ENCODE results near the gene CAMK1. TPM values are rescaled to one million over a fixed set of nuclear protein-coding genes. Genes with fewer than 3 reads are reported as not detected.

CAMK1 gene
- total and polyA plus RNA-seq, 2 of the 4 experiments (the other 2 are of a cell fraction), result 33.3 to 36.4 TPM

DNA sequence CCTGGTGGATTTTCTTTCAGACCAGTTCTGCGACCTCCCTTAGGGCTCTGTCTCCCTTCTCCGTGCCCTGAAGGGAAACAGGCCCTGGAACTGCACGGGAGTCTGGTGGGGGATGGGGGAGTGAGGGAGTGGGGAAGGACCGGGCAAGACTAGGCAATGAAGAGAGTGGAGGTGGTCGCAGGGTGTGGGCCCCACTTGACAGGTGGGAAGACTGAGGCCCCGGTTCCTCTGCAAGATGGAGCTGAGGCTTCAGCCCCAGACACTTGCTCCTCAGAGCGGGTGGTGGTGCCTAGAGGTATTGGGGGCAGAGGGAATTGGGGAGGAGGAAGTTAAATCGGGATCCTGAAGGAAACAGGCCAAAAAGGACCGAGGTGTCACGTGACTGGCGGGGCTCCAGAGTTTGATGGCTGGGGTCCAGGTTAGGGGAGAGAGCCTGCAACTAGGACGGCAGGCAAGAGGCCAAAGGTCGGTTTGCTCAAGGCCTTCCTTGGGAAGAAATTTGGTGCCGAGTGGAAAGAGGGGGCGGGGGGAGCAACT is 597 bp upstream of the CAMK1 start:
- H4K91ac ChIP-seq (ENCODE audit: insufficient read depth, low read depth, low read length), result peak overlapping the region; percentile 80
- H3K18ac ChIP-seq (ENCODE audit: low read depth, low read length), result peak overlapping the region; percentile 87
- H3K4me1 ChIP-seq (ENCODE audit: control insufficient read depth, insufficient read depth, low read length), result peaks cover 27% of the 10 kb centered on the region
- 0 out of 2 replicates have a peak, but pooled peaks cover 1% of the 10 kb centered on the region for H3K36me3 ChIP-seq (ENCODE audit: control insufficient read depth, insufficient read depth, low read length)
- H2BK20ac ChIP-seq (ENCODE audit: low read depth, low read length), result no peak overlapping the region
- H3K9ac ChIP-seq (ENCODE audit: low read depth, low read length), result peak overlapping the region; percentile 88
- peak overlapping the region; percentile 42 for H2BK5ac ChIP-seq (ENCODE audit: low read depth, low read length, poor library complexity, severe bottlenecking)
- WGBS, 2 experiments (ENCODE audit: extremely low coverage in 2 of 2, insufficient read length in 1 of 2), result no CpG with 5 or more reads among the region's 15 CpGs
- peak overlapping the region; percentile 98 for H3K4me2 ChIP-seq (ENCODE audit: low read depth, low read length)
- peak overlapping the region; percentile 54 for H3K14ac ChIP-seq (replicated peaks; ENCODE audit: low read depth, low read length)
- H2AK5ac ChIP-seq (ENCODE audit: low read depth, low read length), result peak overlapping the region; percentile 75
- DNase-seq (no peak), ATAC-seq (ENCODE audit: low read depth) (peak; percentile 2; the same call in 1 of the 2 replicates)
- H2BK15ac ChIP-seq (ENCODE audit: low read depth, low read length), result no peak overlapping the region; the same call in 2 of the 3 replicates
- no TSS peak for BruUV-seq (replicated peaks)
- H2AK9ac ChIP-seq (replicated peaks; ENCODE audit: low read depth, low read length, poor library complexity), result peak overlapping the region; percentile 87
- dilution Hi-C loops (cut with HindIII; ENCODE audit: low sequenced_read_pairs, unreplicated experiment) (no loop called here), in situ Hi-C loops (cut with MboI; ENCODE audit: low sequenced_read_pairs) (no loop called here), intact Hi-C loops (cut with micrococcal nuclease) (no loop called here)
- H3K27me3 ChIP-seq (ENCODE audit: control insufficient read depth, insufficient read depth, low read length), result no peaks in the 10 kb centered on the region
- peak overlapping the region; percentile 78 for H3K4ac ChIP-seq (ENCODE audit: low read depth, low read length)
- peak overlapping the region; percentile 68; the same call in 1 of the 2 replicates for H3K56ac ChIP-seq (ENCODE audit: extremely low read depth, insufficient read depth, low read length)
- peaks cover 27% of the 10 kb centered on the region for H3K9me1 ChIP-seq (ENCODE audit: insufficient read depth, low read length)
- H3K9me3 ChIP-seq (ENCODE audit: control insufficient read depth, insufficient read depth, low read length), result no peaks in the 10 kb centered on the region
- peak overlapping the region; percentile 39; the same call in 1 of the 2 replicates for H3K23ac ChIP-seq (ENCODE audit: low read depth, low read length)
- H3K79me1 ChIP-seq (ENCODE audit: low read depth in 1 of 2, low read length in 2 of 2), result peaks cover 16 to 43% of the 10 kb centered on the region in 2 experiments; a peak in 3 of 4 replicates
- TF ChIP-seq BHLHE40 (IDR thresholded peaks at IDR 0.05; ENCODE audit: low read depth, low read length) (peak; percentile 50; the same call in 1 of the 2 replicates), CEBPB (IDR thresholded peaks at IDR 0.05; ENCODE audit: low read depth, low read length) (no peak)
- TF ChIP-seq, protein P1, sequence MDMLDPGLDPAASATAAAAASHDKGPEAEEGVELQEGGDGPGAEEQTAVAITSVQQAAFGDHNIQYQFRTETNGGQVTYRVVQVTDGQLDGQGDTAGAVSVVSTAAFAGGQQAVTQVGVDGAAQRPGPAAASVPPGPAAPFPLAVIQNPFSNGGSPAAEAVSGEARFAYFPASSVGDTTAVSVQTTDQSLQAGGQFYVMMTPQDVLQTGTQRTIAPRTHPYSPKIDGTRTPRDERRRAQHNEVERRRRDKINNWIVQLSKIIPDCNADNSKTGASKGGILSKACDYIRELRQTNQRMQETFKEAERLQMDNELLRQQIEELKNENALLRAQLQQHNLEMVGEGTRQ (IDR thresholded peaks at IDR 0.05; ENCODE audit: low read depth, low read length), result peak; percentile 73
- ChIA-PET POLR2A (ENCODE audit: unreplicated experiment) (no interaction called here), CTCF (no interaction called here)
- peak overlapping the region; percentile 72 for H3K4me3 ChIP-seq (ENCODE audit: insufficient read depth, low read depth, low read length)
- H2BK120ac ChIP-seq (ENCODE audit: low read depth, low read length), result peak overlapping the region; percentile 39; the same call in 1 of the 2 replicates
- H4K20me1 ChIP-seq (ENCODE audit: insufficient read depth, low read length), result peaks cover 8% of the 10 kb centered on the region; the same call in 1 of the 2 replicates
- H4K5ac ChIP-seq (ENCODE audit: low read depth, low read length), result peak overlapping the region; percentile 86
- peak overlapping the region; percentile 76 to 94; a peak in 3 of 4 replicates for H4K8ac ChIP-seq (ENCODE audit: low read depth in 2 of 2, low read length in 2 of 2)
- H2AFZ ChIP-seq (replicated peaks; ENCODE audit: low read length, poor library complexity), result peak overlapping the region; percentile 98
- H3K27ac ChIP-seq (ENCODE audit: insufficient read depth, low read length), result peak overlapping the region; percentile 66

Measured in IMR-90 (cell line).